Panc1 (cell line): ENCODE data around the gene SLC6A19.

Experiments used
- POLR2AphosphoS5 ChIP-seq: IDR thresholded peaks from 2 replicates; pipeline ENCODE4 v1.6.1; 2012; ENCODE audit warnings: mild to moderate bottlenecking, low read depth, low read length, moderate library complexity
- TF ChIP-seq, protein P1 (sequence below): fragments of 450-650 bp; IDR thresholded peaks from 2 replicates; pipeline ENCODE4 v1.5.1; 2017; ENCODE audit warnings: mild to moderate bottlenecking

- no peak for TF ChIP-seq POLR2AphosphoS5
- TF ChIP-seq, protein P1, sequence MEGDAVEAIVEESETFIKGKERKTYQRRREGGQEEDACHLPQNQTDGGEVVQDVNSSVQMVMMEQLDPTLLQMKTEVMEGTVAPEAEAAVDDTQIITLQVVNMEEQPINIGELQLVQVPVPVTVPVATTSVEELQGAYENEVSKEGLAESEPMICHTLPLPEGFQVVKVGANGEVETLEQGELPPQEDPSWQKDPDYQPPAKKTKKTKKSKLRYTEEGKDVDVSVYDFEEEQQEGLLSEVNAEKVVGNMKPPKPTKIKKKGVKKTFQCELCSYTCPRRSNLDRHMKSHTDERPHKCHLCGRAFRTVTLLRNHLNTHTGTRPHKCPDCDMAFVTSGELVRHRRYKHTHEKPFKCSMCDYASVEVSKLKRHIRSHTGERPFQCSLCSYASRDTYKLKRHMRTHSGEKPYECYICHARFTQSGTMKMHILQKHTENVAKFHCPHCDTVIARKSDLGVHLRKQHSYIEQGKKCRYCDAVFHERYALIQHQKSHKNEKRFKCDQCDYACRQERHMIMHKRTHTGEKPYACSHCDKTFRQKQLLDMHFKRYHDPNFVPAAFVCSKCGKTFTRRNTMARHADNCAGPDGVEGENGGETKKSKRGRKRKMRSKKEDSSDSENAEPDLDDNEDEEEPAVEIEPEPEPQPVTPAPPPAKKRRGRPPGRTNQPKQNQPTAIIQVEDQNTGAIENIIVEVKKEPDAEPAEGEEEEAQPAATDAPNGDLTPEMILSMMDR, result no peak
Observed at GRCh38 chr5:1169211-1170115, 31.9 kb upstream of the SLC6A19 start.
